H9 (cell line): ENCODE measurements around the gene SCNN1B. TPM values are rescaled to one million over a fixed set of nuclear protein-coding genes. Genes with fewer than 3 reads are reported as not detected.

ENCODE experiments used
- DNase-seq: peaks from one replicate; pipeline ENCODE4 v3.0.0-alpha.2; 2017
- H2AFZ ChIP-seq: one replicate; pipeline ENCODE4 v1.6.1; 2013; ENCODE audit warnings: mild to moderate bottlenecking, low read length, control low read depth, moderate library complexity
- H2AK5ac ChIP-seq: 2 replicates; pipeline ENCODE4 v1.6.1; 2013; ENCODE audit warnings: low read length, control low read depth, mixed read lengths; ENCODE audit not compliant: insufficient read length
- H2BK120ac ChIP-seq: one replicate; pipeline ENCODE4 v1.6.1; 2013; ENCODE audit warnings: low read depth, mild to moderate bottlenecking, low read length, control low read depth, inconsistent platforms; ENCODE audit not compliant: poor library complexity, severe bottlenecking
- H2BK12ac ChIP-seq: 2 replicates; pipeline ENCODE4 v1.6.1; 2013; ENCODE audit warnings: low read length, control low read depth, mixed read lengths, low read depth; ENCODE audit not compliant: insufficient read length
- H2BK15ac ChIP-seq: 2 replicates; pipeline ENCODE4 v1.6.1; 2013; ENCODE audit warnings: low read depth, low read length, control low read depth
- H2BK20ac ChIP-seq: one replicate; pipeline ENCODE4 v1.6.1; 2013; ENCODE audit warnings: low read depth, mild to moderate bottlenecking, low read length, control low read depth, inconsistent platforms; ENCODE audit not compliant: poor library complexity, severe bottlenecking
- H2BK5ac ChIP-seq: 2 replicates; pipeline ENCODE4 v1.6.1; 2013; ENCODE audit warnings: low read length, control low read depth, mixed read lengths; ENCODE audit not compliant: insufficient read length
- H3K14ac ChIP-seq: 2 replicates; pipeline ENCODE4 v1.6.1; 2013; ENCODE audit warnings: low read length, control low read depth; ENCODE audit not compliant: insufficient read depth
- H3K18ac ChIP-seq: 2 replicates; pipeline ENCODE4 v1.6.1; 2013; ENCODE audit warnings: low read depth, mild to moderate bottlenecking, mixed read lengths, low read length, control low read depth; ENCODE audit not compliant: insufficient read length
- H3K23ac ChIP-seq: 2 replicates; pipeline ENCODE4 v1.6.1; 2013; ENCODE audit warnings: low read length, control low read depth, mixed read lengths, low read depth; ENCODE audit not compliant: insufficient read length
- H3K23me2 ChIP-seq: 2 replicates; pipeline ENCODE4 v1.6.1; 2013; ENCODE audit warnings: low read depth, mild to moderate bottlenecking, mixed read lengths, low read length, control low read depth; ENCODE audit not compliant: insufficient read length, poor library complexity, severe bottlenecking
- H3K27ac ChIP-seq: 2 replicates; pipeline ENCODE4 v1.5.1; 2013; ENCODE audit warnings: low read length, control low read depth, mixed read lengths, low read depth; ENCODE audit not compliant: insufficient read length
- H3K27me3 ChIP-seq: 2 replicates; pipeline ENCODE4 v1.6.1; 2013; ENCODE audit warnings: low read length, control low read depth, inconsistent platforms; ENCODE audit not compliant: insufficient read depth
- H3K4ac ChIP-seq: 2 replicates; pipeline ENCODE4 v1.6.1; 2013; ENCODE audit warnings: low read depth, mild to moderate bottlenecking, control low read depth, inconsistent platforms, low read length, moderate library complexity
- H3K4me1 ChIP-seq: 2 replicates; pipeline ENCODE4 v1.6.1; 2013; ENCODE audit warnings: low read length, control low read depth, inconsistent platforms; ENCODE audit not compliant: insufficient read depth
- H3K4me2 ChIP-seq: 2 replicates; pipeline ENCODE4 v1.6.1; 2013; ENCODE audit warnings: low read length, control low read depth, mixed read lengths; ENCODE audit not compliant: insufficient read length, insufficient read depth
- H3K56ac ChIP-seq: 2 replicates; pipeline ENCODE4 v1.6.1; 2013; ENCODE audit warnings: low read depth, mild to moderate bottlenecking, mixed read lengths, low read length, control low read depth; ENCODE audit not compliant: insufficient read length
- H3K79me1 ChIP-seq: 2 replicates; pipeline ENCODE4 v1.6.1; 2013; ENCODE audit warnings: low read depth, mild to moderate bottlenecking, moderate library complexity, low read length, control low read depth, inconsistent platforms; ENCODE audit not compliant: insufficient read depth, poor library complexity, severe bottlenecking
- H3K79me2 ChIP-seq: 2 replicates; pipeline ENCODE4 v1.6.1; 2013; ENCODE audit warnings: low read length, control low read depth, inconsistent platforms; ENCODE audit not compliant: insufficient read depth
- H3K9ac ChIP-seq: 2 replicates; pipeline ENCODE4 v1.6.1; 2013; ENCODE audit warnings: low read length, control low read depth, mixed read lengths; ENCODE audit not compliant: insufficient read length; ENCODE audit errors: extremely low read depth
- H3K9me3 ChIP-seq: one replicate; pipeline ENCODE4 v1.6.1; 2013; ENCODE audit warnings: low read depth, low read length, inconsistent platforms; ENCODE audit not compliant: control insufficient read depth
- H3T11ph ChIP-seq: one replicate; pipeline ENCODE4 v1.6.1; 2013; ENCODE audit warnings: mild to moderate bottlenecking, low read length, control low read depth, inconsistent platforms
- H4K20me1 ChIP-seq: one replicate; pipeline ENCODE4 v1.6.1; 2013; ENCODE audit not compliant: control insufficient read depth, insufficient read length, insufficient read depth
- H4K5ac ChIP-seq: 2 replicates; pipeline ENCODE4 v1.6.1; 2013; ENCODE audit warnings: low read depth, mild to moderate bottlenecking, mixed read lengths, low read length, control low read depth; ENCODE audit not compliant: insufficient read length
- H4K8ac ChIP-seq: replicated peaks from 2 replicates; pipeline ENCODE4 v1.6.1; 2013; ENCODE audit warnings: low read length, control low read depth, mixed read lengths, low read depth; ENCODE audit not compliant: insufficient read length
- H4K91ac ChIP-seq: 2 replicates; pipeline ENCODE4 v1.6.1; 2013; ENCODE audit warnings: low read depth, mild to moderate bottlenecking, moderate library complexity, mixed read lengths, low read length, control low read depth; ENCODE audit not compliant: insufficient read length
- H3K27ac Mint-ChIP-seq, 3 experiments: 2 replicates in 2 of 3; 3 replicates in 1 of 3; pipeline ENCODE4 v1.8.0; 2020 to 2021; ENCODE audit warnings: mixed read lengths in 3 of 3, mild to moderate bottlenecking in 1 of 3, moderate library complexity in 1 of 3
- H3K27me3 Mint-ChIP-seq: 2 replicates; pipeline ENCODE4 v1.8.0; 2021; ENCODE audit warnings: low read depth, mild to moderate bottlenecking, moderate library complexity, mixed read lengths
- H3K36me3 Mint-ChIP-seq, 3 experiments: 2 replicates in 2 of 3; 3 replicates in 1 of 3; pipeline ENCODE4 v1.8.0; 2020 to 2021; ENCODE audit warnings: low read depth in 3 of 3, mixed read lengths in 3 of 3; ENCODE audit not compliant: insufficient read depth in 1 of 3
- H3K4me1 Mint-ChIP-seq, 2 experiments: 2 replicates each; pipeline ENCODE4 v1.8.0; 2020; ENCODE audit warnings: mixed read lengths in 2 of 2
- H3K4me3 Mint-ChIP-seq, 2 experiments: 2 replicates in 1 of 2; 3 replicates in 1 of 2; pipeline ENCODE4 v1.8.0; 2020 to 2021; ENCODE audit warnings: mild to moderate bottlenecking in 2 of 2, mixed read lengths in 2 of 2, moderate library complexity in 1 of 2
- H3K9me3 Mint-ChIP-seq, 2 experiments: 2 replicates in 1 of 2; 3 replicates in 1 of 2; pipeline ENCODE4 v1.8.0; 2020; ENCODE audit warnings: mild to moderate bottlenecking in 2 of 2, mixed read lengths in 2 of 2, moderate library complexity in 1 of 2
- CTCF ChIP-seq: fragments of 200-600 bp; sonication (generic); conservative IDR thresholded peaks from 3 replicates; pipeline ENCODE4 v1.8.0; 2021; ENCODE audit warnings: antibody characterized with exemption, mild to moderate bottlenecking
- WGBS: extraction: QIAGEN DNeasy Blood & Tissue Kit; methylation state at CpG from one replicate; pipeline ENCODE4 v1.1.7; 2013; ENCODE audit warnings: missing lambda C conversion rate, low lambda C conversion rate, mixed read lengths; ENCODE audit not compliant: insufficient read length; ENCODE audit errors: extremely low coverage; 5-methylcytosine and 5-hydroxymethylcytosine counted together
- total RNA-seq: library from RNA; stranded (reverse); gene quantifications from 2 replicates; pipeline ENCODE4 v1.2.1, GENCODE V29; 2021

Gene SCNN1B
- total RNA-seq, 1 experiment from 2014 or later, result 0.11 TPM

DNA sequence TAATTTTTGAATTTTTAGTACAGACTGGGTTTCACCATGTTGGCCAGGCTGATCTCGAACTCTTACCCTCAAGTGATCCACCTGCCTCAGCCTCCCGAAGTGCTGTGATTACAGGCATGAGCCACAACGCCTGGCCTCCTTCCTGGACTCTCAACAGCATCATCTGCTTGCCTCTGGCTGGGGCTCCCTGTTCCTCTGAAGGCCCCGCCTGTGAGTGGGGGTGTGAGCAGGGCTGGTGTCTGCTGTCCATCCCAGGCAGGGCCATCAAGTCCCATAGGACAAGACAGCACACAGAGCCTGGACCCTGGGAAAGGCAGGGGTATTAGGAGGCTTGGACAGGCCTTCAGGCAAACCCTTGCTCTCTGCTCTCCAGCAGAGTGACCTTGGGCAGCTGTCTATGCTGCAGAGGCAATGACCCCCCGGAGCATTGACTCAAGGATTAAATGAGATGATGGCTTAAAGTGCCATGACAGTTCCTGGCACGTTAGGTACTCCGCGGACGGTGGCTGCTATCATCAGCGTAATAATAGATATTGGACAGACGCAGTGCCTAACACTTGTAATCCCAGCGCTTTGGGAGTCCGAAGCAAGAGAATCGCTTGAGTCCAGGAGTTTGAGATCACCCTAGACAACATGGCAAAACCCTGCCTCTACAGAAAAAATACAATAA, 19.2 kb downstream of the SCNN1B start:
- H3K27me3 ChIP-seq, result no peaks in the 10 kb centered on the region; the same call in 1 of the 2 replicates
- no peak overlapping the region for H3K4me2 ChIP-seq
- no peak overlapping the region for H3K56ac ChIP-seq
- H2AK5ac ChIP-seq, result no peak overlapping the region
- no peak overlapping the region for H3K18ac ChIP-seq
- H3K23ac ChIP-seq, result no peak overlapping the region
- H4K91ac ChIP-seq, result no peak overlapping the region
- no peaks in the 10 kb centered on the region for H3K23me2 ChIP-seq
- H3K36me3 Mint-ChIP-seq, result no peaks in the 10 kb centered on the region
- H3K27ac Mint-ChIP-seq, result no peak overlapping the region; a peak in 1 of 7 replicates
- H2AFZ ChIP-seq, result no peak overlapping the region
- H2BK15ac ChIP-seq, result no peak overlapping the region
- no peak overlapping the region for H4K8ac ChIP-seq
- no peak overlapping the region for H2BK20ac ChIP-seq
- no peak overlapping the region for H2BK120ac ChIP-seq
- H3K9me3 Mint-ChIP-seq, result no peaks in the 10 kb centered on the region
- no peaks in the 10 kb centered on the region for H4K20me1 ChIP-seq
- H2BK5ac ChIP-seq, result no peak overlapping the region
- no peak overlapping the region for H4K5ac ChIP-seq
- H3K9ac ChIP-seq, result no peak overlapping the region
- no peaks in the 10 kb centered on the region for H3K79me2 ChIP-seq
- no peak overlapping the region for H2BK12ac ChIP-seq
- no peak overlapping the region for H3T11ph ChIP-seq
- H3K4me1 Mint-ChIP-seq, result peaks cover 3 to 6% of the 10 kb centered on the region in 2 experiments; a peak in 3 of 4 replicates
- peaks cover 2% of the 10 kb centered on the region; the same call in 1 of the 2 replicates for H3K4me1 ChIP-seq
- H3K27ac ChIP-seq, result no peak overlapping the region
- no peaks in the 10 kb centered on the region for H3K9me3 ChIP-seq
- H3K79me1 ChIP-seq, result no peaks in the 10 kb centered on the region
- no peak for TF ChIP-seq CTCF
- no peak overlapping the region for H3K4me3 Mint-ChIP-seq
- H3K27me3 Mint-ChIP-seq, result peaks cover 2% of the 10 kb centered on the region; the same call in 1 of the 2 replicates
- H3K4ac ChIP-seq, result no peak overlapping the region
- no peak for DNase-seq
- no CpG with 5 or more reads among the region's 14 CpGs for WGBS
- H3K14ac ChIP-seq, result no peak overlapping the region
